ENCODE measurements around the gene SARNP. TPM values are rescaled to one million over a fixed set of nuclear protein-coding genes. Genes with fewer than 3 reads are reported as not detected.
A peak's percentile ranks its signal among the peaks of the same experiment; 100 is the strongest.

The SARNP gene
- total and polyA plus RNA-seq, 2 donors, result 76.0 to 86.2 TPM

DNA sequence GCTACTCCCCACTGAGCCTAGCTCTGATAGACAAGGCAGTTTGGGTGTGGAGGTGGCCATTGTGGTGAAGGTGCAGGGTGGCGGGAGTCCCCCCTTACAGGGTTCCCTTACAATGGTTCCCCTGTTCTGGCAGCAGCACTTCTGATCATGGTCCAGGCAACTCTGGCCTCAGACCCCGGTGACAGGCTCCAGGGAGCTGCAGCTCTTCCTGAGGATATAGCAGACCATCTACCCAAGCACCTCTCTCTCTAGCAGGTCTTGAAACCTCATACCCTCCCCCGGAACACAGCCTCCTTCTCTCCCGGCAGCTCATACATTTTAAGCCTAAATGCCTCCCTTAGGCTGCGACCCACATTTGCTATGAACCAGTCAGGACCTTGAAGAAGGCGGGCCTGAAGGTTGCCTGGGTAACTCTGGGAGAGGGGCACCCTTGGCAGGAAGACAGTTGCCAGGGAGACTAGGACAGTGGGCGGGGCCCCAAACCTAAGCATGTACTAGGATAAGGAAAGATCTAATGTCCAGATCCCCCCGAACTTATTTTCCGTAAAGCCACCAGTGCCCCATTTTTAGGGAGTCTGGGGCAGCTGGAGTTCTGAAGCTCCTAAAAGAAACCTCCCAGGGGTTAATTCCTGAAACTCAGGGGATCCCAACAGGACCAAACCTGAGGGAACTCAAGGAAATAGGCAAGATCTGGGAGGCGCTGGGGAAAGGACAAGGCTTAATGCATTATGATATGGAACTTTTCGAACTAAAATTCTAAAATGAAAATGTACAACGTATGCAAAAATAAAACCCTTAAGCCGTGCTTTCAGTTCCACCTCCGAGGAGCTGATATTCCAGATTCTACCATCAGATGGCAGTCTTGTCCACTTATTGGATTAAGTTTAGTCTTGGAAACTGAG, 79.2 kb downstream of the SARNP start:
- Histone ChIP-seq H3K4me3 (ENCODE audit: low read depth, low read length) (peak overlapping the region; percentile 49), H3K4me1 (ENCODE audit: insufficient read depth) (no peaks in the 10 kb centered on the region), H3K36me3 (ENCODE audit: insufficient read depth) (no peaks in the 10 kb centered on the region), H3K27ac (ENCODE audit: low read depth) (peak overlapping the region; percentile 28)
- under 1% methylated on average over 14 of the region's 14 CpGs for WGBS
- DNase-seq (ENCODE audit: extremely low spot score), result peak; percentile 89

DNA sequence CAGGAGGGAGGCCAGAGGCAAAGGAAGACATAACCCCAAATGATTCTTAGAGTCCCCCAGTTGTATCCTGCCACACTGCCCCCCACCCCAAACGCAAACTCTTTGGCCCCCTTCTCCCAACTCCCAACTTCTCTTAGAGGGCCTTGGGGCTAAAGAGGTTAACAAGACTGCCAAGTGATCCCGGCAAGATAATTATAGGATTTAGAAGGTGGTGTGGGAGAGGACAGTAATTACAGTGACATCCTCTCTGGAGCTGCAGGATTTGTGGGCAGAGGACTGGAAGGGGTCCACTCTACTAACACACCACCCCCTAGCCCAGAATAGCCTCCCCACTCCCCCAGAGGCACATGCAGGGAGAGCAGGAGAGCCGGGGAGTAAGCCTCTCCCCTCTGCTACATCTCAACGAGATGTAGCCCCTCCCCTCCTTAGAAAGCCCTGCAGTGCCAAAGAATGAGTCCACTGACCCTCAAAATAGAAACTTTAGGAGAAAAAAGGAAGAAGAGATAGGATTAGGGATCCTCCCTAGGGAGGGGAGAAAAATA, 79.9 kb downstream of the SARNP start:
- no peak overlapping the region for H3K4me3 ChIP-seq (ENCODE audit: low read depth, low read length)
- peak overlapping the region; percentile 28 for H3K27ac ChIP-seq (ENCODE audit: low read depth)
- H3K4me1 ChIP-seq (ENCODE audit: insufficient read depth), result no peaks in the 10 kb centered on the region
- 8% methylated on average over 4 of the region's 4 CpGs for WGBS
- no peak for DNase-seq (ENCODE audit: extremely low spot score)
- H3K36me3 ChIP-seq (ENCODE audit: insufficient read depth), result no peaks in the 10 kb centered on the region

DNA sequence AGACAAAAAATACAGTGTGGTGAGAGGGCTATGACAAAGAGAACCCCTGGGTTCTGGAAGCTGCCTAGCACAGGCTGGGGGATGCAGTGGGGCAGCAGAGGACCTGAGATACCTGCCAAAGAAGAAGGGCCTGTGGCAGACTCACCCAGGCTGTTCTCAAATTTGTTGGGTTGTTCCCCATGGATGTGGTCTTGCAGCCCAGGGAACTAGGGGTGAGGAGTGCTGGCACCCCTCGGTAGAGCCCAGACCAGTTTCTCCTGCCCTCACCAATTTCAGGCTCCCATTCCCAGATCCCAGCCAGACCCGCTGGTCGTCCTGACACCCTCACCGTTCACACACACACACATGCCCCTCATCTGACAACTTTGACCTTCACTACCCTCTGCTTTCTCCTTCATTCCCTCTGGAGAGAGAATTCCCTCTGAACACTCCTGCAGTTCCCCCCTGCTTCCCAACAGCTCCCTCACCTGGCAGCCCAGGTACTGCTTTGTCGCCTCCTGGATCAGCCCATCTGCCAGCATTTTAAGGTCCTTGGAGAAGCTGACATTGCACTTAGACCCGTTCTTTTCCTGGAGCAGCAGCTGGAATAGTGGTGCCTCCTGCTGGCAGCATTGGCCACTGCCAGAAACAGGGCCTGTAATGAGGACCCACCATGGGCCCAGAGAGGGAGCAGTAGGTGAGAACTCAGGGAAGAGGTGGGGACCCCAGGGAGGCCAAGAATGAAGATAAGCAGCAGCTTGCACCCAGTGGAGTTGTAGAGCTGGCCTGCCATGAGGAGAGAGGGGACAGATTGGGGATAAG, 80.5 kb downstream of the SARNP start:
- Histone ChIP-seq H3K27ac (ENCODE audit: low read depth) (no peak overlapping the region), H3K4me3 (ENCODE audit: low read depth, low read length) (no peak overlapping the region), H3K4me1 (ENCODE audit: insufficient read depth) (no peaks in the 10 kb centered on the region), H3K36me3 (ENCODE audit: insufficient read depth) (no peaks in the 10 kb centered on the region)
- DNase-seq (ENCODE audit: extremely low spot score), result no peak
- 25% methylated on average over 6 of the region's 6 CpGs for WGBS

DNA sequence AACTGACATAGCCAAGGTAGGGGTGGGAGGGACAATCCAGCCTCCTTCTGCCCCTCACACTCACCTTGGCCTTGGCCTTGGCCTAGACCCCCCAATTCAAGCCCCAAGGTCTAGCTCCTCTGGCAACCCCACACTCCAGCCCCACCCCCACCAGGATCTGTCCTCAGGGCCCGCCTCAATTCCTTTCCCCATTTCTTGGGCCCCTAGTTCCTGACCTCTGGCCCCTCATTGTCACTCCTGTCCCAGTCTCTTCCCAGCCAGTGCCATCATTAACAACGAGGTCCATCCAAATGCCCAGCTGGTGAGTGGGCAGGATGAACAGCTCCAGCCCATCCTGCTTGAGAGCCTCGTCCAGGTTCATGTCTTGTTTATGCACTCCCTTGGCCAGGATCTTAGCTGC, 81.4 kb downstream of the SARNP start:
- H3K36me3 ChIP-seq (ENCODE audit: insufficient read depth), result no peaks in the 10 kb centered on the region
- H3K27ac ChIP-seq (ENCODE audit: low read depth), result no peak overlapping the region
- no peak overlapping the region for H3K4me3 ChIP-seq (ENCODE audit: low read depth, low read length)
- H3K4me1 ChIP-seq (ENCODE audit: insufficient read depth), result no peaks in the 10 kb centered on the region
- no peak for DNase-seq (ENCODE audit: extremely low spot score)
- WGBS, result 52% methylated on average over 3 of the region's 3 CpGs

DNA sequence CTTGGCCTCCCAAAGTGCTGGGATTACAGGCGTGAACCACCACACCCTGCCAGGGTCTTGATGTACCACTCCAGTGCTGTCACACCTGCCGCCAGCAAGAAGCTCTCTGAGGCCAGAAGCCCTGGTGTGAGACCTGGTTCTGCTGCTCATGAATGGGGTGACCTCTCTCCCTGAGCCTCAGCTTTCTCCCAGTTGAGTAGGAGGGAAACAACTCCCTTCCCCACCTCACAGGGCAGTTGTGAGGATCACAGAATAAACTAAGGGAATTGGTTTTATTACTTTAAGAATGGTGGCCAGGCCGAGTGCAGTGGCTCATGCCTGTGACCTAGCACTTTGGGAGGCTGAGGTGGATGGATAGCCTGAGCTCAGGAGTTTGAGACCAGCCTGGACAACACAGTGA, 82.9 kb downstream of the SARNP start:
- WGBS, result 92% methylated on average over 3 of the region's 3 CpGs
- Histone ChIP-seq H3K27ac (ENCODE audit: low read depth) (no peak overlapping the region), H3K36me3 (ENCODE audit: insufficient read depth) (no peaks in the 10 kb centered on the region), H3K4me1 (ENCODE audit: insufficient read depth) (no peaks in the 10 kb centered on the region), H3K4me3 (ENCODE audit: low read depth, low read length) (no peak overlapping the region)
- DNase-seq (ENCODE audit: extremely low spot score), result no peak

DNA sequence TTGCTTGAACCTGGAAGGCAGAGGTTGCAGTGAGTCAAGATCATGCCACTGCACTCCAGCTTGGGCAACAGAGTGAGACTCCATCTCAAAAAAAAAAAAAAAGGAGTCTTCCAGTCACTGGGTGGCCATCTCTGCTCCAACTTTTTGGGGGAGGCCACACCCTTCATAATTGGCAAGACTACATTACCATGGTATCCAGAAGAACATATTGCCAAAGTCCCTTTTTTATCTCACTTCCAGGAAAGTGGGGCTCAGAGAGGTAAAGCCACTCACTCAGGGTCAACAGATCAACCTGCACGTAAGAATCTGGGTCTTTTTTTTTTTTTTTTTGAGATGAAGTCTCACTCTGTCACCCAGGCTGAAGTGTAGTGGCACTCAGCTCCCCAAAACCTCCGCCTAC, 83.7 kb downstream of the SARNP start:
- Histone ChIP-seq H3K4me1 (ENCODE audit: insufficient read depth) (no peaks in the 10 kb centered on the region), H3K36me3 (ENCODE audit: insufficient read depth) (no peaks in the 10 kb centered on the region), H3K4me3 (ENCODE audit: low read depth, low read length) (no peak overlapping the region), H3K27ac (ENCODE audit: low read depth) (no peak overlapping the region)
- DNase-seq (ENCODE audit: extremely low spot score), result no peak
- WGBS, result 87% methylated on average over 2 of the region's 2 CpGs

DNA sequence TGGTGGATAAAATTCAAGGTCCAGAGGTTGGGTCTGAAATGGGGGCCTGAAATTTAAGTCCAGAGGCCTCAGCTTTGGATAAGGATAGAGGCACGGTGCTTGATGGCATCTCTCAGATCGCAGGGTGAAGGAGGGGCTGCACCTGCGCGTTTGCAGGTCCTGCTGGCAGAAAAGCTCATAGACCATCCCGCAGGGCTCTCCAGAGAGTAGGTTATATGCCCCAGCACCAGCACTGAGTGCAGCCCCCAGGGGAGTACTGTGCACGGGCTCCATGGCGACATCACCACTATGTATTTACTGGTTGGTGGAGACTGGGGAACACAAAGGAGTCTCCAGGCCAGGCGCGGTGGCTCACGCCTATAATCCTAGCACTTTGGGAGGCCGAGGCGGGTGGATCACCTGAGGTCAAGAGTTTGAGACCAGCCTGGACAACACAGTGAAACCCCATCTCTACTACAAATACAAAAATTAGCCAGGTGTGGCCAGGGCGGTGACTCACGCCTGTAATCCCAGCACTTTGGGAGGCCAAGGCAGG, 84.4 kb downstream of the SARNP start:
- 89% methylated on average over 14 of the region's 14 CpGs for WGBS
- H3K36me3 ChIP-seq (ENCODE audit: insufficient read depth), result no peaks in the 10 kb centered on the region
- H3K4me3 ChIP-seq (ENCODE audit: low read depth, low read length), result no peak overlapping the region
- no peak for DNase-seq (ENCODE audit: extremely low spot score)
- no peak overlapping the region for H3K27ac ChIP-seq (ENCODE audit: low read depth)
- H3K4me1 ChIP-seq (ENCODE audit: insufficient read depth), result no peaks in the 10 kb centered on the region

DNA sequence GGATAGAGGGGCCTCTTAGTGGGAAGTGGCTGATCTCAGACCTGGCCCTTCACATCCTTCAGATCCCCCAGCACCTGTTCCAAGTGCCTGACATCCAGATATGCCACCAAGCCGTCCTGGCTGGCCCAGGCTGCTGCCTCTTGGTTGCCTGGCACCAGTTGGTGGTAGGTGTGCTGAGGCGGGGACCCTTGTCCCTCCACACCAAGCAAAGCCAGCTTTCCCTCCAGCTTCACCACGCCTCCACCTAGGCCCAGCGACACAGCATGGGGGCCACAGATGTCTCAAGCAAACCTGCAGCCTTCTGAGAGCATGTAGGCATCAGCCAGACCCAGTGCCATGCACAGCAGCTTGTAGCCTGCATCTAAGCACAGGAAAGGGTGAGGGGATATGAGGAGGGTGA, 85.2 kb downstream of the SARNP start:
- no peak for DNase-seq (ENCODE audit: extremely low spot score)

DNA sequence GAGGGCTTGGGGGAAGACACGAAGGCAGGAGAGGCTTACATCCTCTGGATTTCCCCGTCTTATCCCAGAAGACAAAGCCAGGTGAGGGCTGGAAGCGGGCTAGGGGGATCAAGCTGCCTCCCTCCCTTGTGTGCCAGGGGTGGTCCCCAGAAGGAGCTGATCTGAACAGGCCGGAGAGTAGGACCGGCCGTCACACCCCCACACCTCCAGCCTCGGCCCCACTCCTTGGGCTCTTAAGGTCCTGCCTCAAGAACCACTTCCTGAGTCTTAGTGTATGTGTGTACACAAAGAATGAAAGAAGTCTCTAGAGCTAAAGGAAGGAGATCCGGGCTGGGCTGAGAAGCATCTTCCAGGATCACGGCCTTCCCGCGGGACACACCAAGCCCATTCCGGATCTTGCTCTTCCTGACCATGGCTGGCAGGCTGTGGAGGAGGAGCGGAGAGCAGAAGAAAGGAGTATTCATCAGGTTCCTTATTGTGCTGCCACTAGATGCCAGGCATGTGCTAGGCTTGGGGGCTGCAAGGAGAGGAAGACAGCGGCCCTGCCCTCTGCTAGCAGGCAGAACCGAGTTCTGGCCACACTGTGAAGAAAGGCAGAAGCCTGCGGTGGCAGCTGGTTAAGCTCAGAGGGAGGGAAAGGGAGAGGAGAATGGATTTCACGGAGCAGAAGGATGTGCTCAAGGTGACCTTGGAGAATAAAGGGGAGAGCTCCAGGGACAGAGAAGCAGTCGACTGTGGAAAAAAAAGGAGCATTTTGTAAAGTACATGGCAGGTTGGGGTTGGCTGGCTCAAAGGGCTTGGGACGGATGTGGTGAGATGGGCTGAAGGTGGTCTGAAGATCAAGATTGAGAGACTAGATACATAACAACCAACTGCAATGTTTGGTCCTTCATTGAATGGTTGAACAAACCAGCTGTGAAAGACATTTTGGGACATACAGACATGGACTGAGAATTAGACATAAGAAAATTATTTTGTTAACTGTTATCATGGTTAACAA, 87.4 kb downstream of the SARNP start:
- Histone ChIP-seq H3K4me1 (ENCODE audit: insufficient read depth) (no peaks in the 10 kb centered on the region), H3K27ac (ENCODE audit: low read depth) (peak overlapping the region; percentile 93), H3K36me3 (ENCODE audit: insufficient read depth) (no peaks in the 10 kb centered on the region), H3K4me3 (ENCODE audit: low read depth, low read length) (peak overlapping the region; percentile 68)
- no peak for DNase-seq (ENCODE audit: extremely low spot score)
- 5% methylated on average over 19 of the region's 19 CpGs for WGBS

More for the DNA sequence above, 85.2 kb downstream of the SARNP start:
- WGBS, result 82% methylated on average over 4 of the region's 4 CpGs
- no peaks in the 10 kb centered on the region for H3K36me3 ChIP-seq (ENCODE audit: insufficient read depth)
- no peaks in the 10 kb centered on the region for H3K4me1 ChIP-seq (ENCODE audit: insufficient read depth)
- H3K27ac ChIP-seq (ENCODE audit: low read depth), result no peak overlapping the region
- no peak overlapping the region for H3K4me3 ChIP-seq (ENCODE audit: low read depth, low read length)

DNA sequence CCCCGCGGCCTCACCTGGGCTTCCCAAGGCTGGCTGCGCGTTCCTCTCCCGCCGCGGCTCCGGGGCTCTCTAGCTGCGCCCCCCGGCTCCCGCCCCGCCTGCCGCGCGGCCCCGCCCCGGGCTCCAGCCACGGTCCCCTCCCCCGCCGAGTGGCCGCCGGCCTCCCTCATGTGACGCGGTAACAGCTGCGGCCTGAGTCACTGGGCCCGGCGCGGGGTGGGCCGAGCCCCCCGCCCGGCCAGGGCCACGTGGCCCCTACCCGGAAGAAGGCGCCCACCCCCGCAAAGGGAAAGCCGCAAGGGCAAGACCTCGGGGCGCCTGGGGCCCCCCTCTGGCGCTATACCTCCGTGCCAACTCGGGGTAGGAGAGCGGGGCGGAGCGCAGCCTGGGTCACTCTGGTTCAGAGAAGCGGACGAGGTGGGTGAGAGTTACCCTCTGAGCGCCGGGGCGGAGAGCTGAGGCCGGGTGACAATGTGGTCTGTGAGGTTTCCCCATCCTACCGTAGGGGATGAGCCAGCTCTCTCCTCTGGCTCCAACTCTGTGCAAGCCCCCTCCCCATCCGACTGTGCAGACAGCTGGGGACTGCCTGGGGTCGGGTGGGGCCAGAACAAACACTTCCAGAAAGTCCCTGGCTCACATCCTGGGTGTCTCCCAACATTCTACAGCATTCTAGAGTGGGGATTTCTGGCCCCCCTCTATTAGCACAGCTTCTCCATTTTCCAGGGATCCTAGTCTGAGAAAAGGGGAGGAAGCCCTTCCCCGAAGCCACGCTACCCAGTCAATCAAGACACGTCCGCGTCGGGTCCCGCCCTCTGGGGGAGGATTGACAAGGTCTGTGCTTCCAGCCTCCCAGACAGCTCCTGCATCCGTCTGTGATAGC, 88.3 kb downstream of the SARNP start, which contains the start of gene CD63:
TSS of gene CD63 (minus strand) at position 71 of the 880 bp plus-strand sequence. CDS start 668 bp downstream, outside the sequence.
- peak within 1 kb of the TSS; percentile 94 for H3K27ac ChIP-seq (ENCODE audit: low read depth)
- H3K36me3 ChIP-seq (ENCODE audit: insufficient read depth), result no peaks in the 10 kb centered on the region
- no peaks in the 10 kb centered on the region for H3K4me1 ChIP-seq (ENCODE audit: insufficient read depth)
- WGBS, result under 1% methylated on average over 61 of the region's 61 CpGs
- peak within 1 kb of the TSS; percentile 68 for H3K4me3 ChIP-seq (ENCODE audit: low read depth, low read length)
- DNase-seq (ENCODE audit: extremely low spot score), result peak; percentile 90

DNA sequence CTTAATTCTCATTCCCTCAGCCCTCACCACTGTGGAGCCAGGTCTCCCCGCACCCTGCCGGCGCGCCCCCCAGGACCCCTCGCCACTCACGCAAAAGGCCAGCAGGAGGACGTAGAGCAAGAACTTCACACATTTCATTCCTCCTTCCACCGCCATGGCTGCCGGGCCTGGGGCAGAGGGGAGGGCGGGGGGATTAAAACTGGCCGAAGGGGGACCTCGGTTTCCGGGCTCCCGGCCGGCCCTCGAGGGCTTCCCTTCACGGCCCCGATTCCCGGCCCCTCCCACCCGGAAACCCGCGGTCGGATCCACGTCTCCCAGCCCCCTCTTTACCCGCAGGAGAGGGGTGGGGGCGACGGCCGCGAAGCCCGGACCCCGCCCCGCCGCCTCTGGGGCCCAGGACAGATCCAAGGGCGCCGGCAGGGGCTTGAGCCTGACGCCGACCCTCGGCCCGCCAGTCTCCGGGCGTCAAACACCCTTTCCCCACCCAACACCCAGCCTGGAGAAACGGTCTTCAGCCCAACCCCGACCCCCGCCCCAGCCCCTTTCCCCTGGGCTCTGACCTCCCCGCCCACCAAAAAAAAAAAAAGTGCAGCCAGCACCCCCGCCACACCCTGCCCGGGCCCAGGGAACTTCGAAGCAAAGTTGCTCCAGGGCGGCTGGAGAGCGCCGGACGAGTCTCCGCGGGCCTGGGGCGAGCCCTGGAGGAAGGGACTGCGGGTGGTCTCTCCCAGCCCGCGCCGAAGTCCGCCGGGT, 89.2 kb downstream of the SARNP start:
- Histone ChIP-seq H3K4me3 (ENCODE audit: low read depth, low read length) (peak overlapping the region; percentile 68), H3K36me3 (ENCODE audit: insufficient read depth) (no peaks in the 10 kb centered on the region), H3K27ac (ENCODE audit: low read depth) (peak overlapping the region; percentile 94), H3K4me1 (ENCODE audit: insufficient read depth) (no peaks in the 10 kb centered on the region)
- no peak for DNase-seq (ENCODE audit: extremely low spot score)
- under 1% methylated on average over 61 of the region's 61 CpGs for WGBS
